ENCODE measurements around the gene CHTOP. TPM values are rescaled to one million over a fixed set of nuclear protein-coding genes. Genes with fewer than 3 reads are reported as not detected.

CHTOP gene
- total and polyA plus RNA-seq, 2 of the 8 experiments (the other 6 are each of a cell fraction or from before 2014, with no cell fraction given) = 84.6 to 104 TPM

DNA sequence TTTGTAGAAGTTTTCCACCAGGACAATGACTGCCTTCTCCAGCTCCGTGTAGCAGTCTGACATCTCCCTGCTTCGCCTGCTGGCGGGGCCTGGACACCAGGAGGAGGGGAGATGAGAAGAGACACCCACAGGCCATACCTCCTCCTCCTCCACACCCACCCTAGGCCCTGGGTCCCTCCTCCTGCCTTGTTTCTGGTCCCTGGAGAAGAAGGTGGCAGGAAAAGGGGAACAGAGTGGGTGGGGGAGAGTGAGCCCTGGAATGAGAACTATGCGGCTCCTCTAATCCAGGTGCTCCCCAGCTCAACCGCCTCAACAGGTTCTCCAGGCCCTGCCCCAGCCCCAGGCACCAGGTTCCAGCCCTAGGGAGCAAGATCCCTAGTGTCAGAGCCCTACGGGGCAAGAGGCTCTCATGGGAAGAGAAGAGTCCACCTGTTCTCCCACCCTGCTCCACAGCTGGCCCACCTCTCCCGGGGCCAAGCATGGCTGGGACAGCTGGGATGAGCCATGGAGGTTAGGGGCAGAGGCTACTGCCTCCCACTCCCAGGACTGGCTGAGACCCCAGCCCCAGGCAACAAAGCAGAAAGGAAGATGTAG lies 25.7 kb upstream of the CHTOP start (continued):
- no peak for TF ChIP-seq CHD1 (IDR thresholded peaks at IDR 0.05; ENCODE audit: low read depth, low read length)
- TF ChIP-seq NANOG (IDR thresholded peaks at IDR 0.05; ENCODE audit: insufficient read depth, low read depth, low read length, poor library complexity, severe bottlenecking) = no peak
